ENCODE results near the gene TARS1. TPM values are rescaled to one million over a fixed set of nuclear protein-coding genes. Genes with fewer than 3 reads are reported as not detected.

Gene TARS1
- total RNA-seq, 2 experiments from 2014 or later = 285 to 357 TPM

DNA sequence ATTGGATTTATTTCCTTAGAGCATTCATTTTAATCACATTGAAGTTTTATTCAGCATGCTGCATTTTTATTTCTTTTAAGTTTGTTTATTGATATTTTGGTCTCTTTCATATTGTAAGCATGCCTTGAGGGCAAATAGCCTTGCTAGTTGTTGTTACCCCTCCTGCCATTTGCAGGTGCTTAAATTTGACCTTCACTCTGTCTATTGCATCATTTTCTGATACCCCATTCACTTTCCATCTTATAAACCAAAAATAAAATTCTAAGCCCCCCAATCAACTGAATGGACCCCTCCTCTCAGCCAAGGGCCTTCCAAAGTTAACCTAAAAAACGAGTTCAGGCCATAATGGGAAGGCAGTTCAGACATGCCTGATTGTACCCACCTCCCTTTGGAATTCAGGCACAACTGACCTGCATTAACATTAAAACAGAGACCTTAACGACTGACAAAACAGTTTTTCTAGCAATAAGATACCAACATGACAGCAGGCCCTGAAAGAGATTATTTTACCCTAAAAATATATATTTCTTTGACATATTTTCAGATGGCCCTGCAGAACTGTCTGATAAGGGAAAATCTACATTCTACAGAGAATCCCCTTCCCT is 32.1 kb downstream of the TARS1 start:
- peaks cover 10% of the 10 kb centered on the region for H3K9me3 Mint-ChIP-seq (ENCODE audit: low read depth)
- DNase-seq (no peak), ATAC-seq (no peak)
- H3K4me1 Mint-ChIP-seq = no peaks in the 10 kb centered on the region
- intact Hi-C loops (cut with DNase I, micrococcal nuclease) = no loop called here
- H3K36me3 Mint-ChIP-seq (ENCODE audit: low read depth) = peaks cover 90% of the 10 kb centered on the region
- H3K4me3 Mint-ChIP-seq = no peak overlapping the region
- no peak overlapping the region for H3K27ac Mint-ChIP-seq
- POLR2A ChIA-PET = no interaction called here
- no peaks in the 10 kb centered on the region for H3K27me3 Mint-ChIP-seq
- CTCF ChIA-PET = no interaction called here

GRCh38 chr5:33474004-33474403 is 33.2 kb downstream of the TARS1 start:
- POLR2A ChIA-PET = interaction anchor here (0.6 kb wide), 1 partner anchor 464 kb away, joined by 3 read pairs; no protein-coding TSS in a partner anchor

GRCh38 chr5:33474931-33475499 is 34.2 kb downstream of the TARS1 start:
- ChIA-PET POLR2A (no interaction called here), CTCF (interaction anchor here (0.6 kb wide), 1 partner anchor 759 kb away, joined by 3 read pairs; no protein-coding TSS in a partner anchor)
- H3K4me1 Mint-ChIP-seq = no peaks in the 10 kb centered on the region
- no peak overlapping the region for H3K4me3 Mint-ChIP-seq
- ATAC-seq = no peak
- intact Hi-C loops (cut with DNase I, micrococcal nuclease) = no loop called here
- no peaks in the 10 kb centered on the region for H3K27me3 Mint-ChIP-seq
- no peak for DNase-seq
- H3K36me3 Mint-ChIP-seq (ENCODE audit: low read depth) = peaks cover 73% of the 10 kb centered on the region
- peaks cover 10% of the 10 kb centered on the region for H3K9me3 Mint-ChIP-seq (ENCODE audit: low read depth)
- H3K27ac Mint-ChIP-seq = no peak overlapping the region

More at GRCh38 chr5:33474004-33474403, 33.2 kb downstream of the TARS1 start:
- no peaks in the 10 kb centered on the region for H3K4me1 Mint-ChIP-seq
- CTCF ChIA-PET = interaction anchor here (0.5 kb wide), 1 partner anchor 23 kb away, joined by 3 read pairs; no protein-coding TSS in a partner anchor
- H3K36me3 Mint-ChIP-seq (ENCODE audit: low read depth) = peaks cover 80% of the 10 kb centered on the region
- no peak for DNase-seq
- no peak for ATAC-seq
- no peak overlapping the region for H3K27ac Mint-ChIP-seq
- H3K4me3 Mint-ChIP-seq = no peak overlapping the region
- intact Hi-C loops (cut with DNase I, micrococcal nuclease) = no loop called here
- no peaks in the 10 kb centered on the region for H3K27me3 Mint-ChIP-seq
- H3K9me3 Mint-ChIP-seq (ENCODE audit: low read depth) = peaks cover 10% of the 10 kb centered on the region

- CTCF ChIA-PET = interaction anchor here (0.6 kb wide), 1 partner anchor 760 kb away, joined by 3 read pairs; no protein-coding TSS in a partner anchor
- Mint-ChIP-seq H3K36me3 (ENCODE audit: low read depth) (peaks cover 67% of the 10 kb centered on the region), H3K4me1 (no peaks in the 10 kb centered on the region), H3K4me3 (no peak overlapping the region), H3K27ac (no peak overlapping the region), H3K27me3 (no peaks in the 10 kb centered on the region), H3K9me3 (ENCODE audit: low read depth) (peaks cover 10% of the 10 kb centered on the region)
- POLR2A ChIA-PET = no interaction called here
- DNase-seq = no peak
- intact Hi-C loops (cut with DNase I, micrococcal nuclease) = no loop called here
- no peak for ATAC-seq
Measured at GRCh38 chr5:33475706-33476105, 34.9 kb downstream of the TARS1 start.

GRCh38 chr5:33476992-33477391 is 36.2 kb downstream of the TARS1 start:
- peaks cover 55% of the 10 kb centered on the region for H3K36me3 Mint-ChIP-seq (ENCODE audit: low read depth)
- no peak overlapping the region for H3K27ac Mint-ChIP-seq
- H3K27me3 Mint-ChIP-seq = no peaks in the 10 kb centered on the region
- peaks cover 10% of the 10 kb centered on the region for H3K9me3 Mint-ChIP-seq (ENCODE audit: low read depth)
- H3K4me1 Mint-ChIP-seq = no peaks in the 10 kb centered on the region
- ChIA-PET CTCF (no interaction called here), POLR2A (no interaction called here)
- intact Hi-C loops (cut with DNase I, micrococcal nuclease) = no loop called here
- no peak overlapping the region for H3K4me3 Mint-ChIP-seq
- DNase-seq (no peak), ATAC-seq (no peak)

DNA sequence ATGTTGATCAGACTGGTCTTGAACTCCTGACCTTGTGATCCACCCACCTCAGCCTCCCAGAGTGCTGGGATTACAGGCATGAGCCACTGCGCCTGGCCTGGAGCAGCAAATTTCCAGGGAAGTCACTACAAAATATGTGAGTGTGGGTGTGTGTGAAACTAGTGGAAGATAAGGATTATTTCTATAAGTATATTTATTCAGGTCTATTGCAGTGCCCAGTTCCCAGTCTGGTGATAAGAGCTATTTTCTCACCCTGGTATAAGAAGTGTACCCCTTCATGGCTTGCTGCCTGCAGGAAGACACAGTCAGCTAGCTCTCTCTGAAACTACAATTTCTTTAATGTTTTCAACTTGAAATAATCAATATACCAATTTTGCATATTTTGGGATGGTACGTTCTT is 37.1 kb downstream of the TARS1 start:
- H3K4me3 Mint-ChIP-seq = no peak overlapping the region
- H3K4me1 Mint-ChIP-seq = no peaks in the 10 kb centered on the region
- no peaks in the 10 kb centered on the region for H3K27me3 Mint-ChIP-seq
- peaks cover 10% of the 10 kb centered on the region for H3K9me3 Mint-ChIP-seq (ENCODE audit: low read depth)
- ChIA-PET CTCF (interaction anchor here (1.0 kb wide), 1 partner anchor 457 kb away, joined by 3 read pairs; no protein-coding TSS in a partner anchor), POLR2A (no interaction called here)
- H3K27ac Mint-ChIP-seq = no peak overlapping the region
- ATAC-seq = no peak
- H3K36me3 Mint-ChIP-seq (ENCODE audit: low read depth) = peaks cover 50% of the 10 kb centered on the region
- no peak for DNase-seq
- intact Hi-C loops (cut with DNase I, micrococcal nuclease) = no loop called here

- H3K27me3 Mint-ChIP-seq = no peaks in the 10 kb centered on the region
- ChIA-PET POLR2A (no interaction called here), CTCF (no interaction called here)
- intact Hi-C loops (cut with DNase I, micrococcal nuclease) = no loop called here
- no peak overlapping the region for H3K27ac Mint-ChIP-seq
- H3K4me1 Mint-ChIP-seq = no peaks in the 10 kb centered on the region
- DNase-seq (no peak), ATAC-seq (no peak)
- peaks cover 35% of the 10 kb centered on the region for H3K36me3 Mint-ChIP-seq (ENCODE audit: low read depth)
- no peak overlapping the region for H3K4me3 Mint-ChIP-seq
- peaks cover 3% of the 10 kb centered on the region for H3K9me3 Mint-ChIP-seq (ENCODE audit: low read depth)
Measured at GRCh38 chr5:33479311-33479710, 38.5 kb downstream of the TARS1 start.

DNA sequence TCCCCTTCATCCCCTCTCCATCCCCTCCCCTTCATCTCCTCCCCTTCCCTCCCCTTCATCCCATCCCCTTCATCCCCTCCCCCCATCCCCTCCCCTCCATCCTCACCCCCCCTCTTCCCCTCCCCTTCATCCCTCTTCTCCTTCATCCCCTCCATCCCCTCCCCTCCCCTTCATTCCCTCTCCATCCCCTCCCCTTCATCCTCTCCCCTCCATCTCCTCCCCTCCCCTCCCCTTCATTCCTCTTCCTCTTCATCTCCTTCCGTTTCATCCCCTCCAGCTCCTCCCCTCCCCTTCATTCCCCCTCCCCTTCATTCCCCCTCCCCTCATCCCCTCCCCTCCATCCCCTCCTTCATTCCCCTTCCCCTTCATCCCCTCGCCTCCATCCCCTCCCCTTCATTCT is 40.1 kb downstream of the TARS1 start:
- no peaks in the 10 kb centered on the region for H3K4me1 Mint-ChIP-seq
- ATAC-seq (no peak), DNase-seq (no peak)
- no peak overlapping the region for H3K4me3 Mint-ChIP-seq
- ChIA-PET POLR2A (no interaction called here), CTCF (no interaction called here)
- intact Hi-C loops (cut with DNase I, micrococcal nuclease) = no loop called here
- peaks cover 23% of the 10 kb centered on the region for H3K36me3 Mint-ChIP-seq (ENCODE audit: low read depth)
- H3K9me3 Mint-ChIP-seq (ENCODE audit: low read depth) = no peaks in the 10 kb centered on the region
- no peaks in the 10 kb centered on the region for H3K27me3 Mint-ChIP-seq
- H3K27ac Mint-ChIP-seq = no peak overlapping the region

- H3K27me3 Mint-ChIP-seq = no peaks in the 10 kb centered on the region
- ChIA-PET POLR2A (no interaction called here), CTCF (no interaction called here)
- ATAC-seq (no peak), DNase-seq (no peak)
- peaks cover 11% of the 10 kb centered on the region for H3K36me3 Mint-ChIP-seq (ENCODE audit: low read depth)
- H3K9me3 Mint-ChIP-seq (ENCODE audit: low read depth) = no peaks in the 10 kb centered on the region
- no peaks in the 10 kb centered on the region for H3K4me1 Mint-ChIP-seq
- intact Hi-C loops (cut with DNase I, micrococcal nuclease) = no loop called here
- H3K4me3 Mint-ChIP-seq = no peak overlapping the region
- no peak overlapping the region for H3K27ac Mint-ChIP-seq
Measured at GRCh38 chr5:33482335-33482734, 41.6 kb downstream of the TARS1 start.

DNA sequence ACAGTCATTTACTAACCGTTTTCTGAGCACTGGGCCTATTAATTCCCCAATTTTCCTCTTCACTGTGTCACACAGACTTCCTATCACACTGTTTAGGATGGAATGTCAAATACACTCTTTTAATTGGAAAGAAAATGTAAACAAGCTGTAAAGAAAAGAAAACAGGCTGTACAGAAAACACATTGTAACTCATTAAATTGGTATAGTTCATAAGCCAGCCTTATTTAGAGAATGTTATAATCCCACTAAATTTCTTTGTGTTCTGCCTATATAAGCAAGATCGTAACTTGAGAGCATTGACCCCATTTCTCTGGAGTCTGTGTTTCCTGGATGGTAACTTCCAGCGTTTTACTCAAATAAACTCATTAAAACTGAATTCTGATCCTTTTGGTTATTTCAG is 46.5 kb downstream of the TARS1 start:
- CTCF ChIA-PET = no interaction called here
- H3K27me3 Mint-ChIP-seq = no peaks in the 10 kb centered on the region
- no peak overlapping the region for H3K4me3 Mint-ChIP-seq
- ATAC-seq (no peak), DNase-seq (no peak)
- no peaks in the 10 kb centered on the region for H3K9me3 Mint-ChIP-seq (ENCODE audit: low read depth)
- no peak overlapping the region for H3K27ac Mint-ChIP-seq
- intact Hi-C loops (cut with DNase I, micrococcal nuclease) = no loop called here
- H3K36me3 Mint-ChIP-seq (ENCODE audit: low read depth) = peaks cover 5% of the 10 kb centered on the region
- H3K4me1 Mint-ChIP-seq = no peaks in the 10 kb centered on the region
- POLR2A ChIA-PET = no interaction called here

DNA sequence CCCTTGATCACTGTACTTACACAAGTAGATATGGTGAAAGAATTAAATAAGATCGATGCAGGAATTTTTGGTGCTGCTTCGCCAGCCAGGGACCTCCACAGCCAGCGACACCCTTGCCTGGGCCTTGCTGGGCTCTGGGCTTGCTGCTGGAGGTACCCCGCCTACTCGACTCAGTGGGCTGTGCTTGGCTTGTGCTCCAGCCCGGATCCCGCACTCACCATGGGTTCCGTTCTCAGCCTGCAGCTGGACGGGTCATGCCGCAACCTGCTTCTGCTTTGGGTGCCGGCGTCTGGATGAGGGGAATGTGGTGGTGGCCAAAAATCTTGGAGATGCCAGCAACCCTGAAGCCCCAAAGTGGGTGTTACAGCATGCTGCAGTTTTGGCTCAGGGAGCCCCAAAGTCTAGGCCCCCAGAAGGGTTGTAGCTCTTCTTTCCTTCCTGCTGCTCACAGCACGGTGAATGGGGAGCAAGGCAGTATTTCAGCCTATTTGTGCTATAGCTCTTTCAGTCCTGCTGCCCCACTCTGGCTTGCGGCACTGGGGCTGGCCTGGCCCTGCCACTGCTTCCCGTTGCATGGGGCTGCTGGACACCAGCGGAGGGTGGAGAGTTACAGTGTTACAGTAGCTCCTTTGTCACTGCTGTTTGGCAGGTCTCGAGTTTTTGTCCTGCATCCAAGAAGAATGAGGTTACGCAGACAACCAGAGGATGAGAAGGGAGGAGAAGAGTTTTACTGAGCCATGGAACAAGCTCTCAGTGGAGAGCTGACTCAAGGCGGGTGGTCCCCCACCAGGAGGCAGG is 48.0 kb downstream of the TARS1 start:
- ChIA-PET CTCF (no interaction called here), POLR2A (no interaction called here)
- H3K4me1 Mint-ChIP-seq = no peaks in the 10 kb centered on the region
- H3K27me3 Mint-ChIP-seq = no peaks in the 10 kb centered on the region
- no peaks in the 10 kb centered on the region for H3K9me3 Mint-ChIP-seq (ENCODE audit: low read depth)
- ATAC-seq (no peak), DNase-seq (no peak)
- H3K36me3 Mint-ChIP-seq (ENCODE audit: low read depth) = peaks cover 3% of the 10 kb centered on the region
- H3K27ac Mint-ChIP-seq = no peak overlapping the region
- no peak overlapping the region for H3K4me3 Mint-ChIP-seq
- intact Hi-C loops (cut with DNase I, micrococcal nuclease) = no loop called here

- ChIA-PET POLR2A (no interaction called here), CTCF (no interaction called here)
- H3K27ac Mint-ChIP-seq = no peak overlapping the region
- H3K4me3 Mint-ChIP-seq = no peak overlapping the region
- ATAC-seq = no peak
- no peaks in the 10 kb centered on the region for H3K4me1 Mint-ChIP-seq
- H3K36me3 Mint-ChIP-seq (ENCODE audit: low read depth) = peaks cover 2% of the 10 kb centered on the region
- DNase-seq = no peak
- H3K27me3 Mint-ChIP-seq = no peaks in the 10 kb centered on the region
- intact Hi-C loops (cut with DNase I, micrococcal nuclease) = no loop called here
- H3K9me3 Mint-ChIP-seq (ENCODE audit: low read depth) = no peaks in the 10 kb centered on the region
Measured at GRCh38 chr5:33489481-33490067, 48.8 kb downstream of the TARS1 start.

Measured in activated CD4-positive, alpha-beta T cell treated with anti-CD3 and anti-CD28 coated beads for 36 hours (primary cell).